Measurements from ENCODE around the gene ARHGEF28.

The ARHGEF28 gene

DNA sequence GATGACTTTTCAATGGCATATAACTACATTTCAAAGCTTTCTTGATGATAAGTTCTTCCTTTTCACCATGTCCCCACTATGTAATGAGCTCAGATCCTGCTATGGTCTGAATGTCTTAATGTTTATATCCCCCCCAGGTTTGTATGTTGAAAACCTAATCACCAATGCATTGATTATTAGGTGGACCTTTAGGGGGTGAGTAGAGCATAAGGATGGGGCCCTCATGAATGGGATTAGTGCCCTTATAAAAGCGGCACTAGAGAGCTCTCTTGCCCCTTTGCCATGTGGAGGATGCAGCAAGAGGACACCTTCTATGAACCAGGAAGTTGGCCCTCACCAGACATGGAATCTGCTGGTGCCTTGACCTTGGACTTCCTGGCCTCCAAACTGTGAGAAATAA is 316.8 kb downstream of the ARHGEF28 start:
- no peak overlapping the region for H2BK15ac ChIP-seq (replicated peaks; ENCODE audit: low read depth)
- no peak overlapping the region for H3K4me2 ChIP-seq (ENCODE audit: low read length)
- H3K56ac ChIP-seq (ENCODE audit: low read length), result no peak overlapping the region
- no peak overlapping the region for H2AK5ac ChIP-seq (ENCODE audit: low read length)
- H3K4ac ChIP-seq (ENCODE audit: low read depth, low read length), result no peak overlapping the region
- no peak overlapping the region for H2BK5ac ChIP-seq (ENCODE audit: low read length)
- H3K9ac ChIP-seq (ENCODE audit: low read length), result no peak overlapping the region
- H3K23ac ChIP-seq (ENCODE audit: low read length), result no peak overlapping the region
- no peak overlapping the region for H4K5ac ChIP-seq (ENCODE audit: low read length)
- H3K4me1 ChIP-seq (ENCODE audit: control insufficient read depth, low read depth, low read length), result no peaks in the 10 kb centered on the region
- no peak overlapping the region for H3K4me3 ChIP-seq (ENCODE audit: low read length)
- no CpG with 5 or more reads among the region's 1 CpG for WGBS (ENCODE audit: extremely low coverage, insufficient coverage, low lambda C conversion rate)
- H3K79me2 ChIP-seq (ENCODE audit: control insufficient read depth, insufficient read depth, low read length), result no peaks in the 10 kb centered on the region
- no peak overlapping the region for H3K18ac ChIP-seq (ENCODE audit: low read length)
- no peak overlapping the region for H4K8ac ChIP-seq (ENCODE audit: low read depth, low read length)
- H2BK120ac ChIP-seq (ENCODE audit: low read depth, low read length), result no peak overlapping the region
- no peak for DNase-seq
- H3K27ac ChIP-seq (ENCODE audit: low read depth, low read length), result no peak overlapping the region
- H3K79me1 ChIP-seq (ENCODE audit: low read length), result no peaks in the 10 kb centered on the region
- no peaks in the 10 kb centered on the region for H3K27me3 ChIP-seq (ENCODE audit: insufficient read depth, low read length, poor library complexity)
- H3K36me3 ChIP-seq (ENCODE audit: control insufficient read depth, insufficient read depth, low read length), result no peaks in the 10 kb centered on the region

- no peak overlapping the region for H3K4me2 ChIP-seq (ENCODE audit: low read length)
- H3K27ac ChIP-seq (ENCODE audit: low read depth, low read length), result no peak overlapping the region
- H4K8ac ChIP-seq (ENCODE audit: low read depth, low read length), result no peak overlapping the region
- H3K79me1 ChIP-seq (ENCODE audit: low read length), result no peaks in the 10 kb centered on the region
- no peak overlapping the region for H3K4me3 ChIP-seq (ENCODE audit: low read length)
- no peak overlapping the region for H3K18ac ChIP-seq (ENCODE audit: low read length)
- H3K23ac ChIP-seq (ENCODE audit: low read length), result no peak overlapping the region
- H3K79me2 ChIP-seq (ENCODE audit: control insufficient read depth, insufficient read depth, low read length), result no peaks in the 10 kb centered on the region
- no peak for DNase-seq
- H3K56ac ChIP-seq (ENCODE audit: low read length), result no peak overlapping the region
- H2AK5ac ChIP-seq (ENCODE audit: low read length), result no peak overlapping the region
- no peaks in the 10 kb centered on the region for H3K4me1 ChIP-seq (ENCODE audit: control insufficient read depth, low read depth, low read length)
- H3K36me3 ChIP-seq (ENCODE audit: control insufficient read depth, insufficient read depth, low read length), result no peaks in the 10 kb centered on the region
- H3K9ac ChIP-seq (ENCODE audit: low read length), result no peak overlapping the region
- no peak overlapping the region for H3K4ac ChIP-seq (ENCODE audit: low read depth, low read length)
- H4K5ac ChIP-seq (ENCODE audit: low read length), result no peak overlapping the region
- no peak overlapping the region for H2BK5ac ChIP-seq (ENCODE audit: low read length)
- no peaks in the 10 kb centered on the region for H3K27me3 ChIP-seq (ENCODE audit: insufficient read depth, low read length, poor library complexity)
- H2BK120ac ChIP-seq (ENCODE audit: low read depth, low read length), result no peak overlapping the region
- no peak overlapping the region for H2BK15ac ChIP-seq (replicated peaks; ENCODE audit: low read depth)
- no CpG with 5 or more reads among the region's 1 CpG for WGBS (ENCODE audit: extremely low coverage, insufficient coverage, low lambda C conversion rate)
Measured at GRCh38 chr5:73943397-73943796, 317.4 kb downstream of the ARHGEF28 start.

GRCh38 chr5:73944581-73944980 is 318.6 kb downstream of the ARHGEF28 start:
- no CpG with 5 or more reads among the region's 1 CpG for WGBS (ENCODE audit: extremely low coverage, insufficient coverage, low lambda C conversion rate)
- no peak overlapping the region for H3K4ac ChIP-seq (ENCODE audit: low read depth, low read length)
- no peak for DNase-seq

DNA sequence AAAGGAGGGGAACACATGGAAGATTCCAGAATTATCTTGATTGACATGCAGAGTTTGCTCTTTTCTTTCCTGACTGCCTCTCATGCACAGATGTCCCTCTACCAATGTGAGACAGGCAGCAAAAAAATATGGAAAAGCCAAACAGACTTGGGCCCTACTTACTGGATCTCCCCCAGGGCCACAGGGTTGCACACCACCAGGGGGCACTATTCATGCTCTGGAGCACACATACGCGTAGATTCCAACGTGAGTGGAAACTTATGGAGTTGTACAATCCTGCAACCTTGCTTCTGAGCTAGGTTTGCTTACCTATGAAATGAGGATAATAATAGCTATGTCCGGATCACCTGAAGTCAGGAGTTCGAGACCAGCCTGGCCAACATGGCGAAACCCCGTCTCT is 319.5 kb downstream of the ARHGEF28 start:
- H3K79me2 ChIP-seq (ENCODE audit: control insufficient read depth, insufficient read depth, low read length), result no peaks in the 10 kb centered on the region
- no peaks in the 10 kb centered on the region for H3K27me3 ChIP-seq (ENCODE audit: insufficient read depth, low read length, poor library complexity)
- H2BK120ac ChIP-seq (ENCODE audit: low read depth, low read length), result no peak overlapping the region
- no peak overlapping the region for H3K4me3 ChIP-seq (ENCODE audit: low read length)
- no peaks in the 10 kb centered on the region for H3K4me1 ChIP-seq (ENCODE audit: control insufficient read depth, low read depth, low read length)
- H4K5ac ChIP-seq (ENCODE audit: low read length), result no peak overlapping the region
- no peak overlapping the region for H3K9ac ChIP-seq (ENCODE audit: low read length)
- H3K56ac ChIP-seq (ENCODE audit: low read length), result no peak overlapping the region
- H3K36me3 ChIP-seq (ENCODE audit: control insufficient read depth, insufficient read depth, low read length), result no peaks in the 10 kb centered on the region
- H3K4me2 ChIP-seq (ENCODE audit: low read length), result no peak overlapping the region
- no peak overlapping the region for H2BK15ac ChIP-seq (replicated peaks; ENCODE audit: low read depth)
- H3K79me1 ChIP-seq (ENCODE audit: low read length), result no peaks in the 10 kb centered on the region
- no peak overlapping the region for H2AK5ac ChIP-seq (ENCODE audit: low read length)
- no peak overlapping the region for H3K4ac ChIP-seq (ENCODE audit: low read depth, low read length)
- no peak overlapping the region for H3K18ac ChIP-seq (ENCODE audit: low read length)
- no peak overlapping the region for H3K27ac ChIP-seq (ENCODE audit: low read depth, low read length)
- no CpG with 5 or more reads among the region's 7 CpGs for WGBS (ENCODE audit: extremely low coverage, insufficient coverage, low lambda C conversion rate)
- H3K23ac ChIP-seq (ENCODE audit: low read length), result no peak overlapping the region
- no peak overlapping the region for H2BK5ac ChIP-seq (ENCODE audit: low read length)
- peak; percentile 34 for DNase-seq
- no peak overlapping the region for H4K8ac ChIP-seq (ENCODE audit: low read depth, low read length)

More at GRCh38 chr5:73944581-73944980, 318.6 kb downstream of the ARHGEF28 start:
- Histone ChIP-seq H3K36me3 (ENCODE audit: control insufficient read depth, insufficient read depth, low read length) (no peaks in the 10 kb centered on the region), H3K4me2 (ENCODE audit: low read length) (no peak overlapping the region), H3K27ac (ENCODE audit: low read depth, low read length) (no peak overlapping the region), H3K9ac (ENCODE audit: low read length) (no peak overlapping the region), H2AK5ac (ENCODE audit: low read length) (no peak overlapping the region), H3K79me1 (ENCODE audit: low read length) (no peaks in the 10 kb centered on the region), H3K79me2 (ENCODE audit: control insufficient read depth, insufficient read depth, low read length) (no peaks in the 10 kb centered on the region), H2BK5ac (ENCODE audit: low read length) (no peak overlapping the region), H2BK120ac (ENCODE audit: low read depth, low read length) (no peak overlapping the region), H3K56ac (ENCODE audit: low read length) (no peak overlapping the region), H4K5ac (ENCODE audit: low read length) (no peak overlapping the region), H3K4me3 (ENCODE audit: low read length) (no peak overlapping the region), H3K4me1 (ENCODE audit: control insufficient read depth, low read depth, low read length) (no peaks in the 10 kb centered on the region), H4K8ac (ENCODE audit: low read depth, low read length) (no peak overlapping the region), H3K18ac (ENCODE audit: low read length) (no peak overlapping the region), H3K23ac (ENCODE audit: low read length) (no peak overlapping the region), H3K27me3 (ENCODE audit: insufficient read depth, low read length, poor library complexity) (no peaks in the 10 kb centered on the region), H2BK15ac (replicated peaks; ENCODE audit: low read depth) (no peak overlapping the region)

- no peak overlapping the region for H2BK15ac ChIP-seq (replicated peaks; ENCODE audit: low read depth)
- WGBS (ENCODE audit: extremely low coverage, insufficient coverage, low lambda C conversion rate), result no CpG with 5 or more reads among the region's 5 CpGs
- H3K79me1 ChIP-seq (ENCODE audit: low read length), result no peaks in the 10 kb centered on the region
- no peak overlapping the region for H3K4ac ChIP-seq (ENCODE audit: low read depth, low read length)
- no peak for DNase-seq
- H3K27ac ChIP-seq (ENCODE audit: low read depth, low read length), result no peak overlapping the region
- no peak overlapping the region for H3K18ac ChIP-seq (ENCODE audit: low read length)
- no peak overlapping the region for H2BK5ac ChIP-seq (ENCODE audit: low read length)
- no peak overlapping the region for H2BK120ac ChIP-seq (ENCODE audit: low read depth, low read length)
- H4K5ac ChIP-seq (ENCODE audit: low read length), result no peak overlapping the region
- no peak overlapping the region for H4K8ac ChIP-seq (ENCODE audit: low read depth, low read length)
- H3K4me2 ChIP-seq (ENCODE audit: low read length), result no peak overlapping the region
- H3K36me3 ChIP-seq (ENCODE audit: control insufficient read depth, insufficient read depth, low read length), result no peaks in the 10 kb centered on the region
- H3K56ac ChIP-seq (ENCODE audit: low read length), result no peak overlapping the region
- no peak overlapping the region for H2AK5ac ChIP-seq (ENCODE audit: low read length)
- H3K4me3 ChIP-seq (ENCODE audit: low read length), result no peak overlapping the region
- no peak overlapping the region for H3K9ac ChIP-seq (ENCODE audit: low read length)
- H3K23ac ChIP-seq (ENCODE audit: low read length), result no peak overlapping the region
- H3K79me2 ChIP-seq (ENCODE audit: control insufficient read depth, insufficient read depth, low read length), result no peaks in the 10 kb centered on the region
- H3K4me1 ChIP-seq (ENCODE audit: control insufficient read depth, low read depth, low read length), result no peaks in the 10 kb centered on the region
- no peaks in the 10 kb centered on the region for H3K27me3 ChIP-seq (ENCODE audit: insufficient read depth, low read length, poor library complexity)
Measured at GRCh38 chr5:73946278-73946677, 320.3 kb downstream of the ARHGEF28 start.

GRCh38 chr5:73946919-73947602 is 321.1 kb downstream of the ARHGEF28 start:
- no CpG with 5 or more reads among the region's 5 CpGs for WGBS (ENCODE audit: extremely low coverage, insufficient coverage, low lambda C conversion rate)
- no peak overlapping the region for H4K5ac ChIP-seq (ENCODE audit: low read length)

More at GRCh38 chr5:73946919-73947602, 321.1 kb downstream of the ARHGEF28 start:
- no peak overlapping the region for H3K4ac ChIP-seq (ENCODE audit: low read depth, low read length)
- H2BK120ac ChIP-seq (ENCODE audit: low read depth, low read length), result no peak overlapping the region
- H2AK5ac ChIP-seq (ENCODE audit: low read length), result no peak overlapping the region
- H3K4me2 ChIP-seq (ENCODE audit: low read length), result no peak overlapping the region
- no peak overlapping the region for H3K23ac ChIP-seq (ENCODE audit: low read length)
- no peak overlapping the region for H4K8ac ChIP-seq (ENCODE audit: low read depth, low read length)
- no peak overlapping the region for H3K4me3 ChIP-seq (ENCODE audit: low read length)
- H3K79me2 ChIP-seq (ENCODE audit: control insufficient read depth, insufficient read depth, low read length), result no peaks in the 10 kb centered on the region
- no peaks in the 10 kb centered on the region for H3K36me3 ChIP-seq (ENCODE audit: control insufficient read depth, insufficient read depth, low read length)
- H3K56ac ChIP-seq (ENCODE audit: low read length), result no peak overlapping the region
- H3K9ac ChIP-seq (ENCODE audit: low read length), result no peak overlapping the region
- no peak overlapping the region for H3K18ac ChIP-seq (ENCODE audit: low read length)
- DNase-seq, result no peak
- H3K79me1 ChIP-seq (ENCODE audit: low read length), result no peaks in the 10 kb centered on the region
- H3K27ac ChIP-seq (ENCODE audit: low read depth, low read length), result no peak overlapping the region
- no peaks in the 10 kb centered on the region for H3K4me1 ChIP-seq (ENCODE audit: control insufficient read depth, low read depth, low read length)
- H3K27me3 ChIP-seq (ENCODE audit: insufficient read depth, low read length, poor library complexity), result no peaks in the 10 kb centered on the region
- no peak overlapping the region for H2BK15ac ChIP-seq (replicated peaks; ENCODE audit: low read depth)
- H2BK5ac ChIP-seq (ENCODE audit: low read length), result no peak overlapping the region
